ENCODE results near the gene PMCH. TPM values are rescaled to one million over a fixed set of nuclear protein-coding genes. Genes with fewer than 3 reads are reported as not detected.

Gene PMCH
- total and polyA plus RNA-seq, 2 donors (not counting 3 experiments of a cell fraction or from before 2014, with no cell fraction given) = 0.19 to 1.1 TPM

DNA sequence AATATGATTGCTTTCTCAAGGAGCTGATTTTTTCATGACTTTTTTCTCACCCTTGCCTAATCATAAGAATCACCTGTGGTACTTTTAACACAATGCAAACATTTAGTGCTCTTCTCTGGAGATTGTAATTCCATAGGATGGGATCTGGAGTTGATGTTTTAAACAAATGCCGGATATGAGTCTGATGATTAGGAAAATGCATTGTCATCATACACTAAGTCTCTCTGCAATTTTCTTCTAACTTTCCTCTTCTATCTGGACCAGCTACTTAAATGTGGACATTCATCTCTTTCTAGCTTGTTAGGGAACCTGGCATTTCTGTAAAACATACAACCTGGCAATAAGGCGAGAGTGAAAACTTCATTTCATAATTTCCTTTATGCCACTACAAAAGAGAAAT, 23.5 kb downstream of the PMCH start:
- Histone ChIP-seq H3K9ac (replicated peaks; ENCODE audit: extremely low read depth, insufficient read depth, low read length) (no peak overlapping the region), H4K20me1 (replicated peaks; ENCODE audit: control insufficient read depth, extremely low read depth, insufficient read depth, low read length) (no peaks in the 10 kb centered on the region), H3K27me3 (ENCODE audit: control insufficient read depth in 2 of 2, insufficient read depth in 2 of 2, low read length in 2 of 2) (no peaks in the 10 kb centered on the region), H3K4me2 (ENCODE audit: insufficient read depth, low read length) (peak overlapping the region; percentile 14), H3K9me3 (replicated peaks; ENCODE audit: control insufficient read depth, insufficient read depth, low read length) (no peaks in the 10 kb centered on the region), H2AFZ (ENCODE audit: low read depth, low read length) (no peak overlapping the region), H3K4me3 (replicated peaks in 1 of 3; ENCODE audit: insufficient read depth in 1 of 3, low read depth in 1 of 3, low read length in 3 of 3) (no peak overlapping the region), H3K36me3 (ENCODE audit: control insufficient read depth in 2 of 2, extremely low read depth in 1 of 2, insufficient read depth in 2 of 2, low read length in 2 of 2) (no peaks in the 10 kb centered on the region), H3K9me1 (replicated peaks; ENCODE audit: control insufficient read depth, extremely low read depth, insufficient read depth, low read length) (no peaks in the 10 kb centered on the region), H3K79me2 (ENCODE audit: control insufficient read depth, insufficient read depth, low read length) (no peaks in the 10 kb centered on the region), H3K4me1 (ENCODE audit: control insufficient read depth, extremely low read depth, insufficient read depth, low read length) (peaks cover 27% of the 10 kb centered on the region), H3K27ac (ENCODE audit: insufficient read depth, low read depth, low read length) (peak overlapping the region; percentile 77)
- ChIA-PET CTCF (interaction anchor here (2.9 kb wide), 1 partner anchor 310 kb away, joined by 13 read pairs; no protein-coding TSS in a partner anchor), POLR2A (no interaction called here)
- intact Hi-C loops (cut with micrococcal nuclease) (loop anchor here (1.0 kb wide), 1 partner anchor 8 kb away; no protein-coding TSS in a partner anchor), dilution Hi-C loops (cut with MboI; ENCODE audit: extremely low pct_ligation_motif_present, low sequenced_read_pairs) (no loop called here)
- no TSS peak for BruUV-seq (replicated peaks)
- peak; percentile 56 for DNase-seq (ENCODE audit: low read depth, low spot score)
- FAIRE-seq = no peak
- TF ChIP-seq POLR2A (IDR thresholded peaks at IDR 0.05; ENCODE audit: low read depth, low read length) (no peak), JUN (IDR thresholded peaks at IDR 0.05; ENCODE audit: borderline replicate concordance, insufficient read depth, insufficient read length, low read depth) (peak; percentile 7), EZH2 (IDR thresholded peaks at IDR 0.05; ENCODE audit: borderline replicate concordance, low read depth, low read length, severe bottlenecking) (no peak)

DNA sequence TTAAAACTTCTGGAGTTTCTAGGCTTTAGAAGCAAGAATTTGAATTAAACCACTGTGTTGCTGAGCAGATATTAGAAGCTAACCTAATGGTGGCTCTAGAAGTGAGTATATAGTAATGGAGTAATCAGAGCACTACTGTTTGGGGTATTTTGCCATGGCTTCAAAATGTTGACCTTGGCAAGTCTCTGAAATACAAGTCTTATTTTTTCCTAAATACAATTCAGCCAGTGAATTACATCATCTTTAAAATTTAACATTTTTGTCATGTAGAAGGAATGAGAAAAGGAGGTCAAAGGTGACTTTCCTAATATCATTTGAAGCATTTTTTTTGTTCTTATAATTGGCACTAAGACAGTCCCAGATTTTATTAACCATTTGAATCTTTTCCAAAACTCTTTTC, 25.2 kb downstream of the PMCH start:
- ChIA-PET CTCF (interaction anchor here (1.6 to 6.2 kb wide), 2 partner anchors 43 to 311 kb away, joined by 3 to 103 read pairs; no protein-coding TSS in a partner anchor), POLR2A (no interaction called here)
- Histone ChIP-seq H3K4me3 (replicated peaks in 1 of 3; ENCODE audit: insufficient read depth in 1 of 3, low read depth in 1 of 3, low read length in 3 of 3) (no peak overlapping the region), H3K9me3 (replicated peaks; ENCODE audit: control insufficient read depth, insufficient read depth, low read length) (no peaks in the 10 kb centered on the region), H3K9ac (replicated peaks; ENCODE audit: extremely low read depth, insufficient read depth, low read length) (no peak overlapping the region), H3K79me2 (ENCODE audit: control insufficient read depth, insufficient read depth, low read length) (no peaks in the 10 kb centered on the region), H3K4me2 (ENCODE audit: insufficient read depth, low read length) (peak overlapping the region; percentile 11), H3K27me3 (ENCODE audit: control insufficient read depth in 2 of 2, insufficient read depth in 2 of 2, low read length in 2 of 2) (no peaks in the 10 kb centered on the region), H3K4me1 (ENCODE audit: control insufficient read depth, extremely low read depth, insufficient read depth, low read length) (peaks cover 27% of the 10 kb centered on the region), H3K27ac (ENCODE audit: insufficient read depth, low read depth, low read length) (peak overlapping the region; percentile 63), H2AFZ (ENCODE audit: low read depth, low read length) (no peak overlapping the region), H3K36me3 (ENCODE audit: control insufficient read depth in 2 of 2, extremely low read depth in 1 of 2, insufficient read depth in 2 of 2, low read length in 2 of 2) (no peaks in the 10 kb centered on the region), H4K20me1 (replicated peaks; ENCODE audit: control insufficient read depth, extremely low read depth, insufficient read depth, low read length) (no peaks in the 10 kb centered on the region), H3K9me1 (replicated peaks; ENCODE audit: control insufficient read depth, extremely low read depth, insufficient read depth, low read length) (no peaks in the 10 kb centered on the region)
- BruUV-seq (replicated peaks) = no TSS peak
- intact Hi-C loops (cut with micrococcal nuclease) = loop anchor here (2.0 kb wide), 2 partner anchors 232 to 264 kb away; no protein-coding TSS in a partner anchor
- TF ChIP-seq GATA2 (IDR thresholded peaks at IDR 0.05; ENCODE audit: insufficient read depth, insufficient read length, low read depth, low read length) = no peak
- peak; percentile 56 for TF ChIP-seq JUN (IDR thresholded peaks at IDR 0.05; ENCODE audit: borderline replicate concordance, insufficient read depth, insufficient read length, low read depth)
- no peak for FAIRE-seq
- DNase-seq (ENCODE audit: low read depth, low spot score) = peak; percentile 87
- dilution Hi-C loops (cut with MboI; ENCODE audit: extremely low pct_ligation_motif_present, low sequenced_read_pairs) = no loop called here
